HG03565 (cell line): Measurements from ENCODE around the gene CAMSAP1.

Source experiments
- ATAC-seq: cut with Tn5 transposase; IDR thresholded peaks from one replicate; pipeline ENCODE4 v1.9.1; 2021; ENCODE audit warnings: mild to moderate bottlenecking, moderate library complexity; ENCODE audit not compliant: unreplicated experiment

CAMSAP1 gene

GRCh38 chr9:135939351-135940265 is 32.3 kb upstream of the CAMSAP1 start:
- ATAC-seq, result no peak

GRCh38 chr9:135937521-135938489 is 30.5 kb upstream of the CAMSAP1 start:
- no peak for ATAC-seq

- no peak for ATAC-seq
Measured at GRCh38 chr9:135933114-135933513, 25.8 kb upstream of the CAMSAP1 start.

GRCh38 chr9:135932656-135933055 is 25.3 kb upstream of the CAMSAP1 start:
- ATAC-seq, result no peak

GRCh38 chr9:135931349-135931820 is 24.0 kb upstream of the CAMSAP1 start:
- ATAC-seq, result no peak

GRCh38 chr9:135930446-135931345 is 23.4 kb upstream of the CAMSAP1 start:
- no peak for ATAC-seq

- no peak for ATAC-seq
Measured at GRCh38 chr9:135929656-135930445, 22.5 kb upstream of the CAMSAP1 start.

- no peak for ATAC-seq
Measured at GRCh38 chr9:135928731-135929655, 21.6 kb upstream of the CAMSAP1 start.

GRCh38 chr9:135928074-135928730 is 20.9 kb upstream of the CAMSAP1 start:
- ATAC-seq, result no peak

- no peak for ATAC-seq
Measured at GRCh38 chr9:135927195-135928013, 20.1 kb upstream of the CAMSAP1 start.

- no peak for ATAC-seq
Measured at GRCh38 chr9:135926402-135927194, 19.3 kb upstream of the CAMSAP1 start.

GRCh38 chr9:135925496-135926133 is 18.3 kb upstream of the CAMSAP1 start:
- no peak for ATAC-seq

- no peak for ATAC-seq
Measured at GRCh38 chr9:135924628-135925338, 17.4 kb upstream of the CAMSAP1 start.

GRCh38 chr9:135923508-135923907 is 16.2 kb upstream of the CAMSAP1 start:
- no peak for ATAC-seq

- ATAC-seq, result no peak
Measured at GRCh38 chr9:135921749-135922310, 14.5 kb upstream of the CAMSAP1 start.
